CD4-positive, CD25-positive, alpha-beta regulatory T cell (primary cell): ENCODE data around the gene SHROOM3. TPM values are rescaled to one million over a fixed set of nuclear protein-coding genes. Genes with fewer than 3 reads are reported as not detected.
A peak's percentile ranks its signal among the peaks of the same experiment; 100 is the strongest.

Experiments used
- ATAC-seq, 2 donors: fragments of 150-1000 bp; cut with Tn5 transposase; one replicate each; pipeline ENCODE4 v1.10.0; 2021; ENCODE audit warnings: low read depth in 2 of 2, moderate number of reproducible peaks in 2 of 2, moderate library complexity in 1 of 2
- DNase-seq, 3 donors: peaks; one replicate each; pipeline versions ENCODE4 v3.0.0 to v3.0.0-alpha.2; 2012 to 2022; ENCODE audit warnings: mixed read lengths in 1 of 3
- H3K27ac ChIP-seq: one replicate; pipeline ENCODE4 v1.7.0; 2013; ENCODE audit warnings: mild to moderate bottlenecking, low read length; ENCODE audit not compliant: insufficient read depth, poor library complexity, severe bottlenecking
- H3K27me3 ChIP-seq: one replicate; pipeline ENCODE4 v1.7.0; 2013; ENCODE audit warnings: low read length; ENCODE audit not compliant: control insufficient read depth, insufficient read depth
- H3K36me3 ChIP-seq: one replicate; pipeline ENCODE4 v1.7.0; 2013; ENCODE audit warnings: mild to moderate bottlenecking, low read length, moderate library complexity; ENCODE audit not compliant: control insufficient read depth, insufficient read depth
- H3K4me1 ChIP-seq: 2 replicates; pipeline ENCODE4 v1.7.0; 2013; ENCODE audit warnings: mild to moderate bottlenecking, low read length; ENCODE audit not compliant: insufficient read depth, control insufficient read depth, poor library complexity, severe bottlenecking
- H3K4me3 ChIP-seq: one replicate; pipeline ENCODE4 v1.7.0; 2013; ENCODE audit warnings: low read depth, mild to moderate bottlenecking, low read length, moderate library complexity
- H3K9me3 ChIP-seq, 2 experiments: 1 replicate in 1 of 2; 2 replicates in 1 of 2; pipeline ENCODE4 v1.7.0; 2013; ENCODE audit warnings: low read length in 2 of 2, mild to moderate bottlenecking in 1 of 2, moderate library complexity in 1 of 2; ENCODE audit not compliant: control insufficient read depth in 2 of 2
- H3K27ac Mint-ChIP-seq, 3 donors: one replicate each; pipeline ENCODE4 v1.8.0; 2020 to 2022; ENCODE audit warnings: mild to moderate bottlenecking in 3 of 3, mixed read lengths in 3 of 3, moderate library complexity in 2 of 3
- H3K27me3 Mint-ChIP-seq: one replicate; pipeline ENCODE4 v1.8.0; 2022; ENCODE audit warnings: mild to moderate bottlenecking, mixed read lengths
- H3K36me3 Mint-ChIP-seq: one replicate; pipeline ENCODE4 v1.8.0; 2020; ENCODE audit warnings: mixed read lengths
- H3K4me1 Mint-ChIP-seq, 4 donors: one replicate each; pipeline ENCODE4 v1.8.0; 2020 to 2022; ENCODE audit warnings: mixed read lengths in 4 of 4, mild to moderate bottlenecking in 1 of 4
- H3K4me3 Mint-ChIP-seq, 4 donors: one replicate each; pipeline ENCODE4 v1.8.0; 2020 to 2022; ENCODE audit warnings: mild to moderate bottlenecking in 4 of 4, mixed read lengths in 4 of 4, moderate library complexity in 3 of 4
- H3K9me3 Mint-ChIP-seq, 7 donors: one replicate each; pipeline ENCODE4 v1.8.0; 2020 to 2022; ENCODE audit warnings: mixed read lengths in 7 of 7, mild to moderate bottlenecking in 3 of 7, moderate library complexity in 2 of 7
- polyA plus RNA-seq, 4 donors: library from polyadenylated mRNA; unstranded; fragments of 300-500 nt; fragmentation: Illumina TruSeq; gene quantifications; one replicate each; pipeline ENCODE4 v1.2.3, GENCODE V29; 2021
- total RNA-seq: library from RNA; stranded (reverse); gene quantifications from one replicate; pipeline ENCODE4 v1.2.3, GENCODE V29; 2022

SHROOM3 gene
- total and polyA plus RNA-seq, 5 donors from 2014 or later, result not detected

DNA sequence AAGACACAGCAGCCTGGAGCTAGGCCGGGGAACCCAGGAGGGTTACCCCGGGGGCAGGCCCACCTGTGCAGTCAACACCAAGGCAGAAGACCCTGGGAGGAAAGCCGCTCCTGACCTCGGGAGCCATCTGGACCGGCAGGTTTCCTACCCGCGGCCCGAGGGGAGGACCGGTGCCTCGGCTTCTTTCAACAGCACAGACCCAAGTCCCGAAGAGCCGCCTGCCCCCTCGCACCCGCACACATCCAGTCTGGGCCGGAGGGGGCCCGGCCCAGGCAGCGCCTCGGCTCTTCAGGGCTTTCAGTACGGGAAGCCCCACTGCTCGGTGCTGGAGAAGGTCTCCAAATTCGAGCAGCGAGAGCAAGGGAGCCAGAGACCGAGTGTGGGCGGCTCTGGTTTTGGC is 305.2 kb downstream of the SHROOM3 start:
- no peaks in the 10 kb centered on the region for H3K4me1 ChIP-seq
- no peaks in the 10 kb centered on the region for H3K9me3 Mint-ChIP-seq
- no peak overlapping the region for H3K27ac ChIP-seq
- no peaks in the 10 kb centered on the region for H3K36me3 Mint-ChIP-seq
- H3K4me1 Mint-ChIP-seq, result no peaks in the 10 kb centered on the region
- H3K27me3 ChIP-seq, result no peaks in the 10 kb centered on the region
- H3K27ac Mint-ChIP-seq, result no peak overlapping the region
- H3K4me3 Mint-ChIP-seq, result no peak overlapping the region
- DNase-seq (no peak), ATAC-seq (no peak)
- no peak overlapping the region for H3K4me3 ChIP-seq
- peaks cover 18% of the 10 kb centered on the region for H3K27me3 Mint-ChIP-seq
- H3K9me3 ChIP-seq, result no peaks in the 10 kb centered on the region
- no peaks in the 10 kb centered on the region for H3K36me3 ChIP-seq

DNA sequence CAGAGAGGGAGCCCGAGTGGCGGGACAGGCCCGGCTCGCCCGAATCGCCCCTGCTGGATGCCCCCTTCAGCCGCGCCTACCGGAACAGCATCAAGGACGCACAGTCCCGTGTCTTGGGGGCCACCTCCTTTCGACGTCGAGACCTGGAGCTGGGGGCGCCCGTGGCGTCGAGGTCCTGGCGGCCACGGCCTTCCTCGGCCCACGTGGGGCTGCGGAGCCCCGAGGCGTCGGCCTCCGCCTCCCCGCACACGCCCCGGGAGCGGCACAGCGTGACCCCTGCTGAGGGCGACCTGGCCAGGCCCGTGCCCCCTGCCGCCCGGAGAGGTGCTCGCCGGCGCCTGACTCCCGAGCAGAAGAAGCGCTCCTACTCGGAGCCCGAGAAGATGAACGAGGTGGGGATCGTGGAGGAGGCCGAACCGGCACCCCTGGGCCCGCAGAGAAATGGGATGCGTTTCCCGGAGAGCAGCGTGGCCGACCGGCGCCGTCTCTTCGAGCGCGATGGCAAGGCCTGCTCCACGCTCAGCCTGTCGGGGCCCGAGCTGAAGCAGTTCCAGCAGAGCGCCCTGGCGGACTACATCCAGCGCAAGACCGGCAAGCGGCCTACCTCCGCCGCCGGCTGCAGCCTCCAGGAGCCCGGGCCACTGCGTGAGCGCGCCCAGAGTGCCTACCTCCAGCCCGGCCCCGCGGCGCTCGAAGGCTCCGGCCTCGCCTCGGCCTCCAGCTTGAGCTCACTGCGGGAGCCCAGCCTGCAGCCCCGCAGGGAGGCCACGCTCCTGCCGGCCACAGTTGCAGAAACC is 306.0 kb downstream of the SHROOM3 start:
- Histone ChIP-seq H3K9me3 (no peaks in the 10 kb centered on the region), H3K36me3 (no peaks in the 10 kb centered on the region), H3K4me3 (no peak overlapping the region), H3K27me3 (no peaks in the 10 kb centered on the region), H3K4me1 (no peaks in the 10 kb centered on the region), H3K27ac (no peak overlapping the region)
- ATAC-seq (no peak), DNase-seq (no peak)
- Mint-ChIP-seq H3K4me1 (no peaks in the 10 kb centered on the region), H3K9me3 (no peaks in the 10 kb centered on the region), H3K36me3 (no peaks in the 10 kb centered on the region), H3K27ac (no peak overlapping the region), H3K27me3 (peaks cover 18% of the 10 kb centered on the region), H3K4me3 (no peak overlapping the region)

DNA sequence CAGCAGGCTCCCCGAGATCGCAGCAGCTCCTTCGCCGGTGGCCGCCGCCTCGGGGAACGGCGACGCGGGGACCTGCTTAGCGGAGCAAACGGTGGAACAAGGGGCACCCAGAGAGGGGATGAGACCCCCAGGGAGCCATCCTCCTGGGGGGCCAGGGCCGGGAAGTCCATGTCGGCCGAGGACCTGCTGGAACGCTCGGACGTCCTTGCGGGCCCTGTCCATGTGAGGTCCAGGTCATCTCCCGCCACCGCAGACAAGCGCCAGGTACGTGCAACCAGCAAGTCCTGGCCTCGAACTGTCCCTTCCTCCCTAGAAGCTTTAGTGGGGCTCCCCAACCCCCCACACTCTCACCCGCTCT is 306.6 kb downstream of the SHROOM3 start:
- peaks cover 14% of the 10 kb centered on the region for H3K27me3 Mint-ChIP-seq

DNA sequence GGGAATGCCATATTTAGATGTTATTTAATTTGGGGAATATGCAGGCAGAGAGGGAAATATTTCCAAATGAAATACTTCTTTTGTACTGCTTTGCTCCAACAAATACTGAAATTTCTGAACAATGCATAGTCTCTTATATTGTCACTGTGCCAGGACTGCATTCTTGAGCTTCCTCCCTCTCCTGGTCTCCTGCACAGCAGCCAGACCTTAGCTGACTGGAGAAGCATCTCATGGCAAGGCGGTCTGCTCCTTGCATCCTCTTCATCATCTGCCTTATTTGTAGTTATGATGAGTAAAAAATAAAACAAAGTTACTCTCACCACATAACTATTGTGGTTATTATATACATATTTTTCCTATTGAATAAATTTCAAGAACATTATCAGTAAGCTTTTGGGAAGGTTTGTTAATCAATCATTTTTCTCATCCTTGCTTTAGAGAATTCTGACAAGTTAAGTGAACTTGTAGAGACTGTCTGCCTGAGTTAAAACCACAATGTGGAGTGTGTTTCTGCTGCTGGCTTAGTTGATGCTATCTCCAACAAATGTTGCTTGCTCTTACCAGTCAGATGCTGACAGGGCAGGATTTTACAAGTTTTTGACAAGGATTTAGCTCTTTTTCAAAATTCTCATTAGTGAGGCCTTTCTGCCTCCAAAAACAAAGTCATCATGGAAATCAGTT is 309.4 kb downstream of the SHROOM3 start:
- Histone ChIP-seq H3K4me1 (no peaks in the 10 kb centered on the region), H3K9me3 (no peaks in the 10 kb centered on the region), H3K27ac (no peak overlapping the region), H3K27me3 (peaks cover 3% of the 10 kb centered on the region), H3K36me3 (no peaks in the 10 kb centered on the region), H3K4me3 (no peak overlapping the region)
- no peaks in the 10 kb centered on the region for H3K36me3 Mint-ChIP-seq
- H3K4me1 Mint-ChIP-seq, result no peaks in the 10 kb centered on the region
- no peak overlapping the region for H3K27ac Mint-ChIP-seq
- DNase-seq (no peak), ATAC-seq (no peak)
- H3K4me3 Mint-ChIP-seq, result no peak overlapping the region
- no peaks in the 10 kb centered on the region for H3K9me3 Mint-ChIP-seq
- H3K27me3 Mint-ChIP-seq, result peaks cover 26% of the 10 kb centered on the region

More for the DNA sequence above, 306.6 kb downstream of the SHROOM3 start:
- Histone ChIP-seq H3K4me1 (no peaks in the 10 kb centered on the region), H3K4me3 (no peak overlapping the region), H3K36me3 (no peaks in the 10 kb centered on the region), H3K27me3 (no peaks in the 10 kb centered on the region), H3K27ac (no peak overlapping the region), H3K9me3 (no peaks in the 10 kb centered on the region)
- no peak overlapping the region for H3K27ac Mint-ChIP-seq
- no peak for DNase-seq
- ATAC-seq, result no peak
- no peak overlapping the region for H3K4me3 Mint-ChIP-seq
- H3K4me1 Mint-ChIP-seq, result no peaks in the 10 kb centered on the region
- no peaks in the 10 kb centered on the region for H3K36me3 Mint-ChIP-seq
- no peaks in the 10 kb centered on the region for H3K9me3 Mint-ChIP-seq

DNA sequence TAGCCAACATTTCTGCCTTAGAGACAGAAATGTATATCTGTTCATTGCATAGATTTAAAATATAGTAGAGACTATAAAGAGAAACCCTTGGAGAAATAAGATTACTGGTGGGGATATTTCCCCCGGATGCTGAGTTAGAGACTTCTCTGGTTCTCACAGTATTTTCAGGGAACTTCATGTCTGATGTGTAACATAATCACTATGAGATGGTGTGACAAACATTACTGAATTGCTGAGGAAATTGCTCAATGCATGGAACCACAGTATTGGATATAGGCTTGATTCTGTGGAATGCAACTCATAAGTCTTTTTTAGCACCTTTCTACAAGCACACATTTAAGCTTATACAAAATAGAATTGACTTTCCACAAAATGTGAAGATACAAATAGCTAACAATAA is 310.2 kb downstream of the SHROOM3 start:
- H3K27me3 Mint-ChIP-seq, result peaks cover 33% of the 10 kb centered on the region
- Histone ChIP-seq H3K4me1 (no peaks in the 10 kb centered on the region), H3K27me3 (peaks cover 3% of the 10 kb centered on the region), H3K9me3 (no peaks in the 10 kb centered on the region), H3K27ac (no peak overlapping the region), H3K4me3 (no peak overlapping the region), H3K36me3 (no peaks in the 10 kb centered on the region)
- no peak overlapping the region for H3K27ac Mint-ChIP-seq
- DNase-seq (no peak), ATAC-seq (no peak)
- H3K4me1 Mint-ChIP-seq, result no peaks in the 10 kb centered on the region
- no peaks in the 10 kb centered on the region for H3K9me3 Mint-ChIP-seq
- no peak overlapping the region for H3K4me3 Mint-ChIP-seq
- H3K36me3 Mint-ChIP-seq, result no peaks in the 10 kb centered on the region

DNA sequence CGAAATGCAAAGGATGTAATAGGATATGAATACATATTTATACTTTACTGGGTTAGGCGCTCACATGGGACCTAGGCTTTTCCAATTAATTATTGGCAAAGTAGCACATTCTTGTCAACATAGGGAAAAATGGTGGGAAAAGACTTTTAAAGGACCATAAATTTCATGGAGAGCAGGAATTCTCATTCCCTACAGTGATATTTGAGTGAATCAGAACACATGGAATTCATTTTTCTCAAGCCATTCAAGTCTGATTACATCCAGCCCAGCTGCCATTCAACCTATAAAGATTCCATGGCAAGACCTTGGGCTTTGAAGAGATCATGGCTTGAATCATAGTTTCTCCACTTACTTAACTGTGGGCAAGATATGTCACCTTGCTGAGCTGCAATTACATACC is 312.5 kb downstream of the SHROOM3 start:
- H3K4me1 Mint-ChIP-seq, result no peaks in the 10 kb centered on the region
- H3K27ac Mint-ChIP-seq, result no peak overlapping the region
- H3K27ac ChIP-seq, result no peak overlapping the region
- ATAC-seq, result no peak
- H3K36me3 Mint-ChIP-seq, result no peaks in the 10 kb centered on the region
- H3K36me3 ChIP-seq, result no peaks in the 10 kb centered on the region
- H3K4me3 ChIP-seq, result no peak overlapping the region
- DNase-seq, result no peak
- no peaks in the 10 kb centered on the region for H3K4me1 ChIP-seq
- H3K27me3 ChIP-seq, result peaks cover 13% of the 10 kb centered on the region
- peaks cover 0 to 9% (median 0%) of the 10 kb centered on the region in 7 donors for H3K9me3 Mint-ChIP-seq
- H3K9me3 ChIP-seq, result peaks cover 6 to 7% of the 10 kb centered on the region in 2 experiments
- no peak overlapping the region for H3K4me3 Mint-ChIP-seq
- peaks cover 36% of the 10 kb centered on the region for H3K27me3 Mint-ChIP-seq

DNA sequence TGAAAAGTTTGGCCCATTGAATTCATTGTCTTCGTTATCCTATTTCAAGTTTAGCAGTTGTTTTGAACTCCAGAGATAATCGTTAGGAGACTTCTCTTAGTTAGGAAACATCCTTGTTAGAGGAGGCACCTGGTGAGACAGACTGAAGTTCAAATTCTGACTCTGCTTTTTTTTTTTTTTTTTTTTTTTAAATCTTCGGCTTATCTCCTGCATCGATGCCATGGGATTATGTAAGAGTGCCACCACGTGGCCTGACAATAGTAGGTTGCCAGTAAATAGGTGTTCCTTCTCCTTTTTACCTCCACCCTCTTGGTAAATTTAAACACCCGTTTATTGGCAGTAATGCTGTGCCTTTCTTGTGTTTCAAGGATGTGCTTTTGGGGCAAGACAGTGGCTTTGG is 313.6 kb downstream of the SHROOM3 start:
- Mint-ChIP-seq H3K9me3 (peaks cover 0 to 9% (median 0%) of the 10 kb centered on the region in 7 donors), H3K4me1 (no peaks in the 10 kb centered on the region), H3K4me3 (no peak overlapping the region), H3K36me3 (no peaks in the 10 kb centered on the region), H3K27ac (peak overlapping the region in 1 of 3 donors; percentile 48), H3K27me3 (peaks cover 30% of the 10 kb centered on the region)
- ATAC-seq (no peak), DNase-seq (peak in 1 of 3 donors; percentile 42)
- Histone ChIP-seq H3K9me3 (peaks cover 6 to 7% of the 10 kb centered on the region in 2 experiments), H3K4me1 (no peaks in the 10 kb centered on the region), H3K36me3 (no peaks in the 10 kb centered on the region), H3K4me3 (no peak overlapping the region), H3K27me3 (peaks cover 15% of the 10 kb centered on the region), H3K27ac (no peak overlapping the region)

DNA sequence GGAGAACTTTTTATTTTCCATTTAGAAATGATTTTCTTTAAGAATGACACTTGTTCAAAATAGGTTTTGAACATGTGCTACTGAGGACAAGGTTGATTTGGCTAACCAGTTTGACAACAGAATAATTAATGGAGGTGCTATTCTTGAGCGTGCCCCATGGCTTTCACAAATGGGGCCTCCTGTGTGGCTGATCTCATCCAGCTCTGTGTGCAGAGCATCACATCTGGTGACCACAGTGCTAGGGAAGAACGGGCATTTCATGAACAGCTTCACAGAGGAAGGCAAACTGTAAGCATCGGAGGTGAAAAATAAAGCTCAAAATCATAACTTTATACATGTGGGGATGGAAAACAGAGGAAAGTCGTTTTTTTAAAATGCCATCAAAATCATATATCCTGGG is 314.3 kb downstream of the SHROOM3 start:
- no peaks in the 10 kb centered on the region for H3K36me3 Mint-ChIP-seq
- H3K4me3 Mint-ChIP-seq, result no peak overlapping the region
- Histone ChIP-seq H3K27ac (no peak overlapping the region), H3K4me1 (no peaks in the 10 kb centered on the region), H3K36me3 (no peaks in the 10 kb centered on the region), H3K4me3 (no peak overlapping the region), H3K9me3 (peaks cover 6 to 7% of the 10 kb centered on the region in 2 experiments), H3K27me3 (peaks cover 15% of the 10 kb centered on the region)
- ATAC-seq (no peak), DNase-seq (no peak)
- H3K4me1 Mint-ChIP-seq, result no peaks in the 10 kb centered on the region
- no peak overlapping the region for H3K27ac Mint-ChIP-seq
- H3K27me3 Mint-ChIP-seq, result peaks cover 26% of the 10 kb centered on the region
- peaks cover 0 to 9% (median 0%) of the 10 kb centered on the region in 7 donors for H3K9me3 Mint-ChIP-seq
